AG09309 (cell line): ENCODE measurements around the gene MAP2K6.

Source experiments
- DNase-seq: peaks from one replicate; pipeline ENCODE4 v3.0.0-alpha.2; 2010; ENCODE audit warnings: low read depth
- H3K4me3 ChIP-seq: 2 replicates; pipeline ENCODE4 v1.5.1; 2011; ENCODE audit warnings: mild to moderate bottlenecking, low read depth, low read length, moderate library complexity; ENCODE audit not compliant: control insufficient read depth
- CTCF ChIP-seq: IDR thresholded peaks from 2 replicates; pipeline ENCODE4 v1.5.1; 2011; ENCODE audit warnings: mild to moderate bottlenecking, low read depth, low read length, inconsistent platforms; ENCODE audit not compliant: insufficient read depth, control insufficient read depth; ENCODE audit errors: missing control alignments

Gene MAP2K6

GRCh38 chr17:69590671-69591070 lies 176.2 kb downstream of the MAP2K6 start:
- no peak for DNase-seq
- H3K4me3 ChIP-seq, result no peak overlapping the region
- TF ChIP-seq CTCF, result no peak

- no peak for TF ChIP-seq CTCF
- no peak for DNase-seq
- no peak overlapping the region for H3K4me3 ChIP-seq
Measured at GRCh38 chr17:69592692-69593350, 178.3 kb downstream of the MAP2K6 start.

GRCh38 chr17:69593351-69593715 lies 178.8 kb downstream of the MAP2K6 start:
- TF ChIP-seq CTCF, result no peak
- DNase-seq, result no peak
- H3K4me3 ChIP-seq, result no peak overlapping the region

GRCh38 chr17:69593716-69594115 lies 179.2 kb downstream of the MAP2K6 start:
- TF ChIP-seq CTCF, result no peak
- H3K4me3 ChIP-seq, result no peak overlapping the region
- no peak for DNase-seq

GRCh38 chr17:69594641-69595040 lies 180.1 kb downstream of the MAP2K6 start:
- no peak for DNase-seq
- no peak for TF ChIP-seq CTCF

GRCh38 chr17:69596141-69596540 lies 181.6 kb downstream of the MAP2K6 start:
- no peak overlapping the region for H3K4me3 ChIP-seq
- no peak for TF ChIP-seq CTCF
- no peak for DNase-seq

More at GRCh38 chr17:69594641-69595040, 180.1 kb downstream of the MAP2K6 start:
- no peak overlapping the region for H3K4me3 ChIP-seq
